H1 (cell line): Measurements from ENCODE around the gene FAM162A. TPM values are rescaled to one million over a fixed set of nuclear protein-coding genes. Genes with fewer than 3 reads are reported as not detected.

Source experiments
- CHD7 ChIP-seq: fragments of 300-600 bp; sonication (generic); IDR thresholded peaks from 2 replicates; pipeline ENCODE4 v1.7.1; 2012; ENCODE audit warnings: low read length, moderate library complexity, mild to moderate bottlenecking, inconsistent platforms; ENCODE audit not compliant: insufficient replicate concordance
- KDM4A ChIP-seq: IDR thresholded peaks from one replicate; pipeline ENCODE4 v1.7.1; 2012; ENCODE audit warnings: low read depth, mild to moderate bottlenecking, moderate library complexity, low read length, inconsistent platforms; ENCODE audit not compliant: severe bottlenecking
- MAFK ChIP-seq: IDR thresholded peaks from 2 replicates; pipeline ENCODE4 v1.6.1; 2012; ENCODE audit warnings: low read depth, mild to moderate bottlenecking, improper control_type of control experiment, low read length
- TEAD4 ChIP-seq: IDR thresholded peaks from 2 replicates; pipeline ENCODE4 v1.6.1; 2012; ENCODE audit warnings: low read depth, low read length, inconsistent platforms, mixed read lengths
- YY1 ChIP-seq: IDR thresholded peaks from 2 replicates; pipeline ENCODE4 v1.6.1; 2011; ENCODE audit warnings: low read depth, mild to moderate bottlenecking, low read length
- ZNF274 ChIP-seq: IDR thresholded peaks from 2 replicates; pipeline ENCODE4 v1.7.0; 2012; ENCODE audit warnings: low read length, borderline replicate concordance; ENCODE audit errors: extremely low read depth
- polyA plus RNA-seq, 7 experiments: library from polyadenylated mRNA; depleted of rRNA in 3 of 7; stranded (reverse) in 5 of 7; unstranded in 2 of 7; fragments of >200 nt in 5 of 7; fragments of 200-250 nt in 2 of 7; gene quantifications; 1 replicate in 5 of 7; 2 replicates in 1 of 7; 4 replicates in 1 of 7; pipeline versions ENCODE4 v1.2.1 to v1.2.3, GENCODE V29; 2011 to 2013; ENCODE audit warnings: missing spikeins in 2 of 7, mixed read lengths in 2 of 7
- total RNA-seq: library from RNA; stranded (reverse); fragmentation: NEBNext Ultra II Directional; extraction: Animal tissue kit (Norgen Biotek cat#: 25700); gene quantifications from 2 replicates; pipeline ENCODE4 v1.2.1, GENCODE V29; 2021
- TF ChIP-seq, protein P1 (sequence below): IDR thresholded peaks from 2 replicates; pipeline ENCODE4 v1.6.1; 2012; ENCODE audit warnings: low read length, inconsistent platforms

Gene FAM162A
- total and polyA plus RNA-seq, 2 of the 8 experiments (the other 6 are each of a cell fraction or from before 2014, with no cell fraction given): 38.2 to 59.7 TPM

DNA sequence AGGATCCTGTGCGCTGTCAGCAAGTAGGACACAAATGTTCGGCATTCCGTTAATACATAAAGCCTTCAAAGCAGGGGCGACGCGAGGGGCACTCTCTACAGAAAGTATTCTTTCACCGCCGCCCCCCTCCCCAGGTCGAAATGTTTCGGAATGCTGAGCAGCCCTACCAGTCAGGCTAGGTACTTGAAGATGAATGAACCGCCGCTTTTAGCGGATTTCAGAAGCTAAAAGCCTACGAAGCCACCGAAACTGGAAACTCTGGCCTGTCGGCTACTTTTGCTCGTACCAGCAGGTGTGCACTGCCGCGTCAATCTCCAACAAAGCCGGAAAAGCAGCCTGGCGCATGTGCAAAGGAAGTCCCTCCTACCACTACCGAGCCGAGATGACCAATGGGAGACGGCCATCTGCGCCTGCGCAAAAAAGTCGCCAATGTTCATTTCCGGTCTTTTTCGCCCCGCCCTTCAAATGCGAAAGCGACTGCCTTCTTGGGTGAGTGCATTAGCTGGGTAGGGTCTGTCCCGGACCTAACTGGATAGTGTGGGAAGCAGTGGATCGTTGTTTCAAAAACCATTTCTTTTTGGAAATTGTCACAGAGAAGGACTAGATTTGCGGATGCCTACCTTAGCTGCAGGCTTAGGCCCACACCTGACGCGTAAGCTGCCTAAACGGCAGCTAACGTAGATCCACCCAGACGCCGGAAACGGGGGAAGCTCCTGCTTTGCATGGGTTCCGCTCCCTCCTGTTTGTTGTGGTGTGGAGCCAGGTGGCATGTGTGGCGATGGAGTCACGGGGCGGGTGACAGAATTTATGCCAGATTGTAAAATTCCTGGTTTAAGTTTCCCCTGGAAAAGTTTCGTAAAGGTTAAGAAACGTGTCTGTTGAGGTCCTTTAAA, 32.0 kb downstream of the FAM162A start, which contains the start of gene WDR5B (continued):
- TF ChIP-seq CHD7: no peak
- TF ChIP-seq ZNF274: no peak
- no peak for TF ChIP-seq MAFK
- TF ChIP-seq, protein P1, sequence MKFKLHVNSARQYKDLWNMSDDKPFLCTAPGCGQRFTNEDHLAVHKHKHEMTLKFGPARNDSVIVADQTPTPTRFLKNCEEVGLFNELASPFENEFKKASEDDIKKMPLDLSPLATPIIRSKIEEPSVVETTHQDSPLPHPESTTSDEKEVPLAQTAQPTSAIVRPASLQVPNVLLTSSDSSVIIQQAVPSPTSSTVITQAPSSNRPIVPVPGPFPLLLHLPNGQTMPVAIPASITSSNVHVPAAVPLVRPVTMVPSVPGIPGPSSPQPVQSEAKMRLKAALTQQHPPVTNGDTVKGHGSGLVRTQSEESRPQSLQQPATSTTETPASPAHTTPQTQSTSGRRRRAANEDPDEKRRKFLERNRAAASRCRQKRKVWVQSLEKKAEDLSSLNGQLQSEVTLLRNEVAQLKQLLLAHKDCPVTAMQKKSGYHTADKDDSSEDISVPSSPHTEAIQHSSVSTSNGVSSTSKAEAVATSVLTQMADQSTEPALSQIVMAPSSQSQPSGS: no peak
- TF ChIP-seq KDM4A: peak; percentile 67
- no peak for TF ChIP-seq TEAD4
- peak; percentile 61 for TF ChIP-seq YY1
